ENCODE measurements around the gene CDC42BPA. TPM values are rescaled to one million over a fixed set of nuclear protein-coding genes. Genes with fewer than 3 reads are reported as not detected.
"Not testable (repeated sequence)": the region's sequence is repeated elsewhere in the genome, so short reads cannot be mapped to it uniquely, and the experiment has no call there.

CDC42BPA gene
- polyA plus RNA-seq, 4 donors: 10.8 to 19.9 (median 13.8) TPM

DNA sequence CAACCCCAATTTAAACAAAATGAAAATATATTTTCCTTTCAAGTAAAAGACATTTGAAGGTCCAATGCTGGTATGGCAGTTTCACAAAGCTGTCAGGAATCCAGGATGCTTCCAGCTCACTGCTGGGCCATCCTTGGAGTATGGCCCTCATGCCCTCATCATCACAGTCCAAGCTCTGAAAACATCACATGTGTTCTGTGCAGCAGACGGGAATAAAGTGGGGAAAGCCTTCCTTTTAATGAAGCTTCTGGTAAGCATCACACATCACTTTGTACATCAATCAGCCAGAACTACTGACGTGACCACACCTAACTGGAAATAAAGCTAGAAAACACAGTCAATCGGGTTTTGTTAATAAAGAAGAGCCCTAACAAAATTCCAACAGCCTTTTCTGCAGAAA lies 22.7 kb downstream of the CDC42BPA start:
- Histone ChIP-seq H3K9me3 (ENCODE audit: control insufficient read depth in 2 of 2, insufficient read depth in 1 of 2, low read depth in 1 of 2, low read length in 1 of 2) (no peaks in the 10 kb centered on the region), H3K27ac (ENCODE audit: low read depth in 1 of 3, low read length in 2 of 3) (no peak overlapping the region), H3K36me3 (ENCODE audit: control insufficient read depth in 3 of 3, insufficient read depth in 2 of 3, low read depth in 1 of 3, low read length in 3 of 3) (peaks cover 0 to 2% (median 0%) of the 10 kb centered on the region in 3 donors), H3K27me3 (ENCODE audit: control insufficient read depth in 3 of 3, insufficient read depth in 3 of 3, low read length in 3 of 3) (no peaks in the 10 kb centered on the region), H3K4me3 (ENCODE audit: low read depth in 1 of 3, low read length in 3 of 3) (no peak overlapping the region), H3K4me1 (ENCODE audit: control insufficient read depth in 3 of 3, insufficient read depth in 2 of 3, low read depth in 1 of 3, low read length in 2 of 3) (no peaks in the 10 kb centered on the region)
- FAIRE-seq (no peak), DNase-seq (no peak)
- 75 to 78% (median 75%) methylated on average over 3 of the region's 3 CpGs for WGBS, 3 donors

GRCh38 chr1:227285745-227286144 lies 32.5 kb downstream of the CDC42BPA start:
- Histone ChIP-seq H3K36me3 (ENCODE audit: control insufficient read depth in 3 of 3, insufficient read depth in 2 of 3, low read depth in 1 of 3, low read length in 3 of 3) (peaks cover 0 to 5% (median 0%) of the 10 kb centered on the region in 3 donors), H3K27ac (ENCODE audit: low read depth in 1 of 3, low read length in 2 of 3) (no peak overlapping the region), H3K4me3 (ENCODE audit: low read depth in 1 of 3, low read length in 3 of 3) (no peak overlapping the region), H3K4me1 (ENCODE audit: control insufficient read depth in 3 of 3, insufficient read depth in 2 of 3, low read depth in 1 of 3, low read length in 2 of 3) (no peaks in the 10 kb centered on the region), H3K9me3 (ENCODE audit: control insufficient read depth in 2 of 2, insufficient read depth in 1 of 2, low read depth in 1 of 2, low read length in 1 of 2) (peaks cover 0 to 25% of the 10 kb centered on the region in 2 donors), H3K27me3 (ENCODE audit: control insufficient read depth in 3 of 3, insufficient read depth in 3 of 3, low read length in 3 of 3) (no peaks in the 10 kb centered on the region)
- FAIRE-seq: no peak
- no peak for DNase-seq
- 95 to 98% (median 95%) methylated on average over 2 of the region's 2 CpGs for WGBS, 3 donors

DNA sequence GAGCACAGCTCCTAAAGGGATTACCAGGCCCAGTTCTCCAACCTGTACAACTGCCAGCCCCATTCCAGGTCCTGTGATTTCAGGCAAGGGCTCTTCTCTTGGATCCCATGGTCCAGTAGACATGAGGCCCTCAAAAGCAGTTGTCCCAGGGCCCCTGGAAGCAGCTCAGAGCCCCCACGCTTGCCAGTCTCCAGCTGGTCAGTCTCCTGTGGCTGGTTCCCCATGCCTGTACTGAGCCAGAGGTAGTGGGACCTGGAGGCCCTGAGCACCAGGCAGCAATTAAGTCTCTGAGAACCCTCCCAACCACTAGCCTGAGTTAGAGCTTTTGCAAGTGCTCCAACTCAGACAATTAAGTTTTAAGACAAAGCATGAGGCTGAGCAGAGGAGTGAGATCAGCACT lies 36.9 kb downstream of the CDC42BPA start:
- no peak overlapping the region for H3K27ac ChIP-seq (ENCODE audit: low read depth in 1 of 3, low read length in 2 of 3)
- FAIRE-seq (no peak), DNase-seq (no peak)
- no peaks in the 10 kb centered on the region for H3K27me3 ChIP-seq (ENCODE audit: control insufficient read depth in 3 of 3, insufficient read depth in 3 of 3, low read length in 3 of 3)
- no peaks in the 10 kb centered on the region for H3K4me1 ChIP-seq (ENCODE audit: control insufficient read depth in 3 of 3, insufficient read depth in 2 of 3, low read depth in 1 of 3, low read length in 2 of 3)
- H3K9me3 ChIP-seq (ENCODE audit: control insufficient read depth in 2 of 2, insufficient read depth in 1 of 2, low read depth in 1 of 2, low read length in 1 of 2): peaks cover 0 to 23% of the 10 kb centered on the region in 2 donors
- peaks cover 0 to 5% (median 0%) of the 10 kb centered on the region in 3 donors for H3K36me3 ChIP-seq (ENCODE audit: control insufficient read depth in 3 of 3, insufficient read depth in 2 of 3, low read depth in 1 of 3, low read length in 3 of 3)
- H3K4me3 ChIP-seq (ENCODE audit: low read depth in 1 of 3, low read length in 3 of 3): no peak overlapping the region
- WGBS, 3 donors: 85 to 88% (median 87%) methylated on average over 1 of the region's 1 CpG

GRCh38 chr1:227280836-227281235 lies 37.5 kb downstream of the CDC42BPA start:
- DNase-seq: no peak
- Histone ChIP-seq H3K4me1 (ENCODE audit: control insufficient read depth in 3 of 3, insufficient read depth in 2 of 3, low read depth in 1 of 3, low read length in 2 of 3) (no peaks in the 10 kb centered on the region), H3K9me3 (ENCODE audit: control insufficient read depth in 2 of 2, insufficient read depth in 1 of 2, low read depth in 1 of 2, low read length in 1 of 2) (peaks cover 0 to 17% of the 10 kb centered on the region in 2 donors), H3K36me3 (ENCODE audit: control insufficient read depth in 3 of 3, insufficient read depth in 2 of 3, low read depth in 1 of 3, low read length in 3 of 3) (peaks cover 0 to 5% (median 0%) of the 10 kb centered on the region in 3 donors), H3K27ac (ENCODE audit: low read depth in 1 of 3, low read length in 2 of 3) (no peak overlapping the region), H3K27me3 (ENCODE audit: control insufficient read depth in 3 of 3, insufficient read depth in 3 of 3, low read length in 3 of 3) (no peaks in the 10 kb centered on the region), H3K4me3 (ENCODE audit: low read depth in 1 of 3, low read length in 3 of 3) (no peak overlapping the region)
- WGBS, 3 donors: 91 to 100% (median 93%) methylated on average over 1 of the region's 1 CpG
- no peak for FAIRE-seq

DNA sequence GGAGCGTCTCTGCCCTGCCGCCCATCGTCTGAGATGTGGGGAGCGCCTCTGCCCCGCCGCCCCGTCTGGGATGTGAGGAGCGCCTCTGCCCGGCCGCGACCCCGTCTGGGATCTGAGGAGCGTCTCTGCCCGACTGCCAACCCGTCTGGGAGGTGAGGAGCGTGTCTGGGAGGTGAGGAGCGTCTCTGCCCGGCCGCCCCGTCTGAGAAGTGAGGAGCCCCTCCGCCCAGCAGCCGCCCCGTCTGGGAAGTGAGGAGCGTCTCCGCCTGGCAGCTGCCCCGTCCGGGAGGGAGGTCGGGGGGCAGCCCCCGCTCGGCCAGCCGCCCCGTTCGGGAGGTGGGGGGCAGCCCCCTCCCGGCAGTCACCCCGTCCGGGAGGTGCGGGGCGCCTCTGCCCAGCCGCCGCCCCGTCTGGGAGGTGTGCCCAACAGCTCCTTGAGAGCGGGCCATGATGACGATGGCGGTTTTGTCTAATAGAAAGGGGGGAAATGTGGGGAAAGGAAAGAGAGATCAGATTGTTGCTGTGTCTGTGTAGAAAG lies 42.1 kb downstream of the CDC42BPA start:
- H3K9me3 ChIP-seq (ENCODE audit: control insufficient read depth in 2 of 2, insufficient read depth in 1 of 2, low read depth in 1 of 2, low read length in 1 of 2); H3K4me3 ChIP-seq (ENCODE audit: low read depth in 1 of 3, low read length in 3 of 3); H3K27ac ChIP-seq (ENCODE audit: low read depth in 1 of 3, low read length in 2 of 3); DNase-seq; H3K27me3 ChIP-seq (ENCODE audit: control insufficient read depth in 3 of 3, insufficient read depth in 3 of 3, low read length in 3 of 3); FAIRE-seq; H3K4me1 ChIP-seq (ENCODE audit: control insufficient read depth in 3 of 3, insufficient read depth in 2 of 3, low read depth in 1 of 3, low read length in 2 of 3); H3K36me3 ChIP-seq (ENCODE audit: control insufficient read depth in 3 of 3, insufficient read depth in 2 of 3, low read depth in 1 of 3, low read length in 3 of 3): not testable (repeated sequence)
- 93 to 97% (median 96%) methylated on average over 28 to 44 of the region's 44 CpGs for WGBS, 3 donors

GRCh38 chr1:227273557-227273956 lies 44.7 kb downstream of the CDC42BPA start:
- Histone ChIP-seq H3K36me3 (ENCODE audit: control insufficient read depth in 3 of 3, insufficient read depth in 2 of 3, low read depth in 1 of 3, low read length in 3 of 3) (no peaks in the 10 kb centered on the region), H3K9me3 (ENCODE audit: control insufficient read depth in 2 of 2, insufficient read depth in 1 of 2, low read depth in 1 of 2, low read length in 1 of 2) (no peaks in the 10 kb centered on the region), H3K4me1 (ENCODE audit: control insufficient read depth in 3 of 3, insufficient read depth in 2 of 3, low read depth in 1 of 3, low read length in 2 of 3) (no peaks in the 10 kb centered on the region), H3K27me3 (ENCODE audit: control insufficient read depth in 3 of 3, insufficient read depth in 3 of 3, low read length in 3 of 3) (no peaks in the 10 kb centered on the region), H3K4me3 (ENCODE audit: low read depth in 1 of 3, low read length in 3 of 3) (no peak overlapping the region), H3K27ac (ENCODE audit: low read depth in 1 of 3, low read length in 2 of 3) (no peak overlapping the region)
- FAIRE-seq: no peak
- 19 to 23% (median 21%) methylated on average over 2 of the region's 2 CpGs for WGBS, 3 donors
- DNase-seq: peak; percentile 29 to 63

DNA sequence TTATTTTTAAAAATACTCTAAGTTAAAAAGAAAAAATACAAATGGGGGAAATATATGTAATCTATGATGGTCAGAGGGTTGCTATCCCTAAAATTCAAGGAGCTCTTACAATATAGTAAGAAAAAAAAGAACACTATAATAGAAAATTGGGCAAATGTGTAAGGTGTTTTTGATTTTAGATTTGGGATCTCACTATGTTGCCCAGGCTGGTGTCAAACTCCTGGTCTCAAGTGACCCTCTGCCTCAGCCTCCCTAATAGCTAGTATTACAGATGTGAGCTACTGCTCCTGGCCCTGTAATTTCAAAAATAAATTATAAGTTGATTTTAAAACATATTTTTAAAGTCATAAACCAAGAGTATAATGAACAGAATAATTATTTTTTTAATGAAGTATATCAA lies 45.9 kb downstream of the CDC42BPA start:
- DNase-seq (no peak), FAIRE-seq (no peak)

GRCh38 chr1:227270554-227270953 lies 47.7 kb downstream of the CDC42BPA start:
- 85 to 91% (median 88%) methylated on average over 2 of the region's 2 CpGs for WGBS, 3 donors
- no peak overlapping the region for H3K4me3 ChIP-seq (ENCODE audit: low read depth in 1 of 3, low read length in 3 of 3)
- FAIRE-seq: no peak
- H3K9me3 ChIP-seq (ENCODE audit: control insufficient read depth in 2 of 2, insufficient read depth in 1 of 2, low read depth in 1 of 2, low read length in 1 of 2): no peaks in the 10 kb centered on the region
- no peaks in the 10 kb centered on the region for H3K36me3 ChIP-seq (ENCODE audit: control insufficient read depth in 3 of 3, insufficient read depth in 2 of 3, low read depth in 1 of 3, low read length in 3 of 3)
- no peak for DNase-seq
- H3K4me1 ChIP-seq (ENCODE audit: control insufficient read depth in 3 of 3, insufficient read depth in 2 of 3, low read depth in 1 of 3, low read length in 2 of 3): no peaks in the 10 kb centered on the region
- no peak overlapping the region for H3K27ac ChIP-seq (ENCODE audit: low read depth in 1 of 3, low read length in 2 of 3)
- no peaks in the 10 kb centered on the region for H3K27me3 ChIP-seq (ENCODE audit: control insufficient read depth in 3 of 3, insufficient read depth in 3 of 3, low read length in 3 of 3)

More for the DNA sequence above, 45.9 kb downstream of the CDC42BPA start:
- no peak overlapping the region for H3K27ac ChIP-seq (ENCODE audit: low read depth in 1 of 3, low read length in 2 of 3)
- no peaks in the 10 kb centered on the region for H3K36me3 ChIP-seq (ENCODE audit: control insufficient read depth in 3 of 3, insufficient read depth in 2 of 3, low read depth in 1 of 3, low read length in 3 of 3)
- no peak overlapping the region for H3K4me3 ChIP-seq (ENCODE audit: low read depth in 1 of 3, low read length in 3 of 3)
- H3K27me3 ChIP-seq (ENCODE audit: control insufficient read depth in 3 of 3, insufficient read depth in 3 of 3, low read length in 3 of 3): no peaks in the 10 kb centered on the region
- no peaks in the 10 kb centered on the region for H3K9me3 ChIP-seq (ENCODE audit: control insufficient read depth in 2 of 2, insufficient read depth in 1 of 2, low read depth in 1 of 2, low read length in 1 of 2)
- H3K4me1 ChIP-seq (ENCODE audit: control insufficient read depth in 3 of 3, insufficient read depth in 2 of 3, low read depth in 1 of 3, low read length in 2 of 3): no peaks in the 10 kb centered on the region

GRCh38 chr1:227268943-227269342 lies 49.3 kb downstream of the CDC42BPA start:
- FAIRE-seq: no peak
- no peak for DNase-seq
- Histone ChIP-seq H3K9me3 (ENCODE audit: control insufficient read depth in 2 of 2, insufficient read depth in 1 of 2, low read depth in 1 of 2, low read length in 1 of 2) (no peaks in the 10 kb centered on the region), H3K27ac (ENCODE audit: low read depth in 1 of 3, low read length in 2 of 3) (no peak overlapping the region), H3K36me3 (ENCODE audit: control insufficient read depth in 3 of 3, insufficient read depth in 2 of 3, low read depth in 1 of 3, low read length in 3 of 3) (peaks cover 0 to 2% (median 0%) of the 10 kb centered on the region in 3 donors), H3K27me3 (ENCODE audit: control insufficient read depth in 3 of 3, insufficient read depth in 3 of 3, low read length in 3 of 3) (no peaks in the 10 kb centered on the region), H3K4me1 (ENCODE audit: control insufficient read depth in 3 of 3, insufficient read depth in 2 of 3, low read depth in 1 of 3, low read length in 2 of 3) (no peaks in the 10 kb centered on the region), H3K4me3 (ENCODE audit: low read depth in 1 of 3, low read length in 3 of 3) (no peak overlapping the region)
- 59 to 82% (median 70%) methylated on average over 1 of the region's 1 CpG for WGBS, 3 donors
